Stimulated activated CD8-positive, alpha-beta memory T cell treated with anti-CD3 and anti-CD28 coated beads, Interleukin-4, amount 100 ng/mL, for 48 hours (primary cell): ENCODE results near the gene CBX8.

ENCODE experiments used
- DNase-seq: peaks from one replicate; pipeline ENCODE4 v3.0.0-alpha.2; 2020

Gene CBX8

DNA sequence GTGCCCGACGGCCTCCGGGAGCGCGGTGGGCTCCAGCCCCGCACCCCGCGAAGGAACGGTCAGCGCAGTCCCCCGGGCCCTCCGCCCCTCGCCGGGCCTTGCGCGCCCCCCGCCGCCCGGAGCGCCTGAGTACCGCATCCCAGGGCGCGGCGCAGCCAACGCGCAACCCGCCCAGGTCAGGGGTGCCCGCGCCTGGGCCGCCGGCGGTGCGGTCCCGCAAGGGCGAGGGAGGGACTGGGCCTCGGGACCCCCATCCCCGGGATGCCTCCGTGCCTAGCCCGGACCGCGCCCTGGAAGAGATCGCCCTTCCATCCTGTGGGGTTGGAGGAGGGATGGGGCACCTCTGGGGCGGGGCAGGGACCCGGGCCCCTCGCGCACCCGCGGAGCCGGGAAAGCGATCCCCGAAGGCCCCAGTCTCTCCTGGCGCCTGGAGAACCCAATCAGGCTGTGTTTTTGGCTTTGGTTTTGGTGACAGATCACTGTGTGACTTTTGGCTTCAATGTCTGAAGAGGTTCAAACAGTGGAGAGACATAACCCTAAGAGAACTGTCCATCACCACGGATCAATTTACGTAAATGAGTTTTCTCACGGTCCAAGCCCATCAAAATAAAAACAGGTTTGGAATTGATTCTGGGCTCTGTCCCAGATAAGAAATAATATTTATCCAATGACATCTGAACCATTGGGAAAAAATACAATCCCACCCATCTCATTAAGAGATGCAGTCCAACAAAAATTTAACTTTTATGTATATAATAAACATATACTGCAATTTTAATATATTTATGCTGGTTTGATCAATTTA lies 48.4 kb downstream of the CBX8 start:
- DNase-seq: no peak

DNA sequence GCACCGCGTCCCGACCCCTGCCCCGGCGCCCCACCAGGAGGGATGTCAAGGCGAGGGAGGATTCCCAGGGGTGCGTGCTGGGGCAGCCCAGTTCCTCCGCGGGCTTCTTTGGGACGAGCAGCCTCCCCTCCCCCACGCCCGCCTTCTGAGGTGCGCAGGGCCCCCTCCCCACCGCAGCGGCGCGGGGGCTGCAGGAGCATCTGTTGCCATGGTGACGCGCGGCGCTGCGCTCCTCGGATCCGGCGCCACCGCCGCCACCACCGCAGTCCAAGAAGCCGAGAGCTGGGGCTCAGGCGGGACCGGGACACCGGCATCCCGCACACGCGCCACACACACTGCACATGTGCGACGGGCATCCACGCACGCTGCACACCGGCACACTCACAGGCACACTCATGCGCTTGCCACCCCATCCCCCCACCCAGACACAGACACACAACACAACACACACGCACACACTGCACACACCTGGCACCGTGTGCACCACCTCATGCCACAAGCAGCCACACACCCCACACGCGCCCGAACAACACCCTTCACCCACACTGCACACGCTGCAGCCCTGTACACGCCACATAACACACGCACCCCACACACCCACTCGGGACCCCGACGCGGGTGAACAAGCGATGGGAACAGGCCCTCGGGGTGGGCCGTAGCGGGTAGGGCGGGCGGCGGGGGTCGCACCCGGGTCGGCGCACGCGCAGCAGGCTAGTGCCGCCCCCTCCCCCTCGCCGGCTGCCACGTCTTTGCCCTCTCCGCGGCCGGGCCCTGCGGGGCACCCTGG lies 49.2 kb downstream of the CBX8 start:
- DNase-seq: no peak

DNA sequence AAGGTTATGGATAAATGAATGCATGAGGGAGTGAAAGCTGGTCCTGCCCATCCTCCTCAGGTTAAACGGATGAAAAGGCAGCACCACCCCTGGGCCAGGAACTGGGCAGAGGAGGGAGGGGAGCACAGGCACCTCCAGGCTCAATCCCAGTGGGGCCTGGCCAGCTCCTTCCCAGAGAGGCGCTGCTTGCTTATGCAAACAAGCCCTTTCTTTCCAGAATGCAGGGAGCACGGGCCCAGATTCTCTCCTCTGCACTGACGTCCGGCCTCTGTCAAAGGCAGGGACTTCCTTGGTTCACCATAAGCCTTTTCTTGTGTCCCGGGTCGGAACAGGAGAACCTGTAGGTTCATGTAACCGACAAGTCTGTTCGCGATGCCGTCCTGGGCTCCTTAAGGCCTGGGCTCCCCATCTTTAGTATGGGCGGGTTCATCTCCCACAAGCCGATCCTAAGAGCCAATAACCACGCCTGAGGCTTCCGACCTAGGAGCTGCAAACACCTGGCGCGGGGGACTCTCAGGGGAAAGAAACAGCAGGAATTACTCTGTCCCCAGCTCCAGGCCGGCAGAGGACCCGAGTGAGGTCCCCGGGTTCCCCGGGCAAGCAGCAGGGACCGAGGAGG lies 49.9 kb downstream of the CBX8 start:
- no peak for DNase-seq

GRCh38 chr17:79745641-79746105 lies 51.2 kb downstream of the CBX8 start:
- DNase-seq: no peak

- no peak for DNase-seq
Observed at GRCh38 chr17:79743614-79744013, 53.3 kb downstream of the CBX8 start.

DNA sequence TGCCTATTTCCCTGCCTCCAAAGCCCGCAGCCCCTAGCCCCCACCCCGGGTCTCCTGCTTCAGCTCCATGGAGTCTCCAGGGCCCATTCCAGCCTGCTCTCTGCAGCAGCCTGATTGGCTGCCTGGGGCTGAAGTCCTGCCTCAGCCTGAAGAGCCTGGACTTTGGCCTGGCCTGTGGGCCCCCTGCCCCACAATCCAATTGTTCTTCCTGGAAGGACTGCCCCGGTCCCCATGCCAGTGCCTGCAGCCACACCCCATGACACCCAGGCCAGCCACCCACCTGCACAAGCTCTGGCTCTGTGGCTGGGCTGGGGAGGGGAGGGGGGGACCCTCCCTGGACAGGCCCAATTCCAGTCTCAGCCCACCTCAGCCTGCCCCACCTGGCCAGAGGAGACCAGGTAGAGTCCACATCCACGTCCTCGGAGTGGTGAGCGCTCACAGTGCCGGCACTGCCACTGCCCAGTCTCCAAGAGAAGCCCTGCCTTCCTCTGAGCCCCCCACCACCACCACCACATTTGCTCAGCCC lies 53.9 kb downstream of the CBX8 start:
- no peak for DNase-seq

GRCh38 chr17:79742589-79742918 lies 54.3 kb downstream of the CBX8 start:
- DNase-seq: no peak
